Right forelimb (tissue), 1 donor: Measurements from ENCODE around the gene CSPG5.

ENCODE experiments used
- DNase-seq: peaks from one replicate; pipeline ENCODE4 v3.0.0-alpha.2; 2018

CSPG5 gene

DNA sequence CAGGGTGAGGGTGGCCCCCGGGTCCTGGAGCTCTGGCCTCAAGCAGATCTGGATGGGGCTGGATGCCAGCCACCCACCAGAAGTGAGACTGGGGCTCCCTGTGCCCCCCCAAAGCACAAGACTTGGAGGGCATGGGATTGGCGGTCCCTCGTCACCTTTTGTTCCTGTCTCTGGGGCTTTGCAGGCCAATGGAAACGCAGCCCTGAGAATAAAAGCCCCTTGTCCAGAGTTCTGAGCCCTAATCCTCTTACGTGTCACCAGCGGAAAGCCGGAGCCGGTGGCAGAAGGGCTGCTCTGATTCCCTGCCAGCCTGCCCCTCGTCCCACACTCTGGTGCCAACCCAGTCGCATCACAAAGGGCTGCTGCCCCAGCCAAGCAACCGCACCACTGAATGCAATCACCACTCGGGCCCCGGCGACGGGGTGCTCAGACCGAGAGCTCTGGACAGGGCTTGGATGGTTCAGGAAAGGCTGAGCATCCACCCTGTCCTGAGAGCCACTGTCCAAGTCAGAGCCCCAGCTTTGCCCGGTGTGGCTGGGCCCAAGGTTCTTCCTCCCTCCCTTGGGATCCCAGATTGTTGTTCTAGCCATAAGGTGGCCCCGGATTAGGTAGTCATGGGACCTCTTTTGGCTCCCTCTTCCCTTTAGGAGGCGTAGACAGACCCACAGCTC is 42.3 kb downstream of the CSPG5 start:
- DNase-seq: no peak

DNA sequence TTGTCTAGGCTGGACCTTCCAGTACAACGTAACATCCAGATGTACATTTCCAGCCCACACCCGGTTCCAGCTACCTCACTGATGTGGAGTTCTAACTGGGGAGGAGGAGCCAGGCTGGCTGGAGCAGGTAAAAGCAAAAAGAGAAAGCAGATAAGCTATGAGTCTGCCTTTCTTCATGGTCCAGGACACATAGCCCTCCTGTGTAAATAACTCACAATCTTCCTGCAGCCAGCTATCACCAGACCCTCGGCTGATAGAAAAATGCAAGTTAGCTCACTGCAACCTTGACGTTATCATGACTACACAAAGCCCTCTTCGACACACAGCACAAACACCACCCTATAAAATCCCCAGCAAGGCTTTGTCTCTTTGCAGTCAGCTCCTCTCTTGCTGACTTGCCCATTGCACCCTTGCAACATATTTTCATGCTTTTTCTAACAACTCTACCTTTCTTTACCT is 44.6 kb downstream of the CSPG5 start:
- no peak for DNase-seq

DNA sequence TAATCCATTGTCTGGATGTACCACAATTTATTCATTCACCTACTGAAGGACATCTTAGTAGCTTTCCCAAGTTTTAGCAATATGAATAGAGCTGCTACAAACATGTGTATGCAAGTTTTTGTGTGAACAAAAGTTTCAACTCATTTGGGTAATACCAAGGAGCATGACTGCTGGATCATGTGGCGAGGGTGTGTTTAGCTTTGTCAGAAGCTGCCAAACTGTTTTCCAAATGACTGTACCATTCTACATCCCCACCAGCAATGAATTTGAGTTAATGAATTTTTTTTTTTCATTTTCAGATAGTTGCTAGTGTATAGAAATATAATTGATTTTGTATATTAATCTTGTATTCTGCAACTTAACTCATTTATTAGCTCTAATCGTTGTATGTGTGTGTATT is 45.2 kb downstream of the CSPG5 start:
- DNase-seq: no peak

DNA sequence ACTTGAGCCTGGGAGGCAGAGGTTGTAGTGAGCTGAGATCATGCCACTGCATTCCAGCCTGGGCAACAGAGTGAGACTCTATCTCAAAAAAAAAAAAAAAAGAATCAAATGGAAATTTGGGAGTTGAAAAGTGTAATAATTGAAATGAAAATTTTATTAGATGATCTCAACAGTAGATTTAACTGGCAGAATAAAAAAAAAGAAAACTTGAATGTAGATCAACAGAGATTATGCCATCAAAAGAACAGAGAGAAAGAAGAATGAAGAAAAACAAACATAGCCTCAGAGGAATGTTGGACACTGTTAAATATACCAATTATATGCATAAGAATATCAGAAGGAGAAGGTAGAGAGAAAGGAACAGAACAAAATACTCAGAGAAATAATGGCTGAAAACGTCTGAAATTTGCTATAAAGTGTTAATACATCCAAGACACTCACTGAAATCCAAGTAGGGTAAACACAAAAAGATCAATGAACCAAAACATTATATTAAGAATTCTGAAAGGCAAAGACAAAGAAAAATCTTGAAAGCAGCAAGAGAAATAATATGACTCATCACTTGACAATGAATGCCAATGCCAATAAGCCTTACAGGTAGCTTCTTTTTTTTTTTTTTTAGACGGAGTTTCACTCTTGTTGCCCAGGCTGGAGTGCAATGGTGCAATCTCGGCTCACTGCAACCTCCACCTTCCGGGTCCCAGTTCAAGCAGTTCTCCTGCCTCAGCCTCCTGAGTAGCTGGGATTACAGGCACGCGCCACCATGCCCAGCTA is 50.5 kb downstream of the CSPG5 start:
- DNase-seq: no peak

DNA sequence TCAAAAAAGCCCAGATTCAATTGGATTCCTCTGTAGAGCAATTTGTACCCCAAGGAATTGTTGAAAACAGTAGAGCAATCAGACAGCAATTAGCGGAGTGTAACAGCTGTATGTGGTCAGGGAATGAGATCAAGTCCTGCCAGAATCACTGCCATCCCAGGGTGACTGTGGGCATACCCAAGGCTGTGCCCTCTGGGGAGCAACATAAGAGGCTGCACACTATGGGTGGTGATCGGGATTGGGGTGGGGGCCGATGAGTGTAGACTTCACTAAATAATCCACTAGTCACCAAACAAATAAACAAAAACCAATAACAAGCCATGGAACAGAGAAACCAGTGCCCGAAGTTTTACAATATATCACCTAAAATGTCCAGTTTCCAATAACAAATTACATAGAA is 53.0 kb downstream of the CSPG5 start:
- DNase-seq: no peak

DNA sequence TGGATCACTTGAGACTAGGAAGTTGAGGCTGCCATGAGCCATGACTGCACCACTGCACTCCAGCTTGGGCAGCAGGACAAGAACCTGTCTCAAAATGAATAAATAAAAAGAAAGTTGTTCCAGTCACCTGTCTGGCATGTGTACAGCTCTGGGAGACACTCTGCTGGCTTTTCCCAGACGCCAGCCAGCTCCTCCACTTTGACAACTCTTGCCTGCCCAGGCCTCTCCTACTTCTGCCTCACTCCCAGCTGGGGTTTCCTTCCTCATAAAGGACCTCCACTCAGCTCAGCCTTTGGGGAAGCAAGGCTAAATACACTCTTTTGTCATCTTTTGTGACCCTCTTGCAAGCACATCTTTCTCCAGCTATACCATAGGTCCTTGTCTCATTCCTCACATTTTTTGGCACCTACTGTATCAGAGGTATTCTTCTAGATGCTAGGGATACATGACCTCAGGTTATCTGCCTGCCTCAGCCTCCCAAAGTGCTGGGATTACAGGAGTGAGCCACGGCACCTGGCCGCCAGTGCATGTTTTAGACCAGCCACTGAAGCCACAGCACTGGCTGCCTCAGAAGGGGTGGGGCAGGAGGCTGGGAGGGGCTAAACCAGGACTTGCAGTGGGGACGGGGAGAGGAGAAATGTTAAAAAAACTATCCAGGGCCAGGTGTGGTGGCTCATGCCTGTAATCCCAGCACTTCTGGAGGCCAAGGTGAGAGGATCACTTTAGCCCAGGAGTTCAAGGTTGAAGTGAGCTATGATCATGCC is 55.2 kb downstream of the CSPG5 start:
- DNase-seq: no peak

DNA sequence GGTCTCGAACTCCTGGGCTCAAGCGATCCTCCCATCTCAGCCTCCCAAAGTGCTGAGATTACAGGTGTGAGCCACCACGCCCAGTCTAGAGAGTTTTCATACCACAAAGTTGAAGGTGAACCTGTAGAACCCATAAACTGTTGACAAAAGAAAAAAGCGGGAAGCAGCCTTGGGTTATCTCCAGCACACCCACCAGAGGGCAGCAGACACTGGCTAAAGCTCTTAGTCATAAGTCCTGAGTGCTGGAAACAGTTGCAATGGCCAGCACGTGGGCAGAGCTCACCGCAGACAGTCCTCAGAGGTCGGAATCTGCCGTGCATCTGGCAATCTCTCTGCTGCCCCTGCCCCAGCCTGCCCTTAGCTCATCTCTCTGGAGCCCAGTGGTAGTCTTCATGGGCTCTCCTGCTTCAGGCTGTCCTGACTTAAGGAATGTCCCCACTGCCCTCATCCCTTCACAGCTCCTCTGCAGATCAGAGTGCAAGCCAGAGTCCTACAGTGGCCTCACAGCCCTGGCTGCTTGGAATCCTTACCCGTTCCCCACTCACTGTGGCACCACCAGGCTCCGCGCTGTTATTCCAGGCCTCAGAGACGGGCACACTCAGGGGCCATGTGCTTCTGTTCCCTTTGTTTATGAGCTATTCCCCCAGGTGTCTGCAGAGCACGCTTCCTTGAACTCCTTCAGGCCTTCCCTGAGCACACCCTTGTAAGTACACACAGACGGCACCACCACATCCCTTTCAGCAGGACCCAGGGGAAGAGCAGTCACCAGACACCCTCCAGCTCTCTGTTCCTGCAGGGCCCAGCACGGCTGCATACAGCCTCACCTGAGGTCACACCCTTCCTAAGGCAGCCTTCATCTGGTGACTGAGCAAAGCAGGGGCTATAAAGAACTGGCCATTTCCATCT is 56.3 kb downstream of the CSPG5 start:
- peak; percentile 85 for DNase-seq

DNA sequence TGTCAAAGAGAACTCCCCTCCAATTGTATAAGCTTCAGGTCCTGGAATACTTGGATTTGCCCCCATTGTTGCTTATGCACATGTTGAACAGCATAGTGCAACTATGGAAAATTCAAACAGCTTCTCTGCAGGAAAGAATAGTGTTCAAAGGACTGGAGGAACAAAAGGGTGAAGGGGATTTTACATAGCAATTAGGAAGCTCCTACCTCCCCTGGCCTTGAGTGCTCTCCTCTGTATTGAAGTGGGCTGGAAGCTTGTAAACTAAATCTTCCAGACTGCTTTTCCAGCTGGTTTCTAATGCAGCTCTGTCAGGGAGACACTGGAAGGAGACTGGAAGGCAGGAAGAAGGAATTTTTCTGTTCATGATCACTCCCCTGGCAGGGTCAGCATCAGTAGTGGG is 57.9 kb downstream of the CSPG5 start:
- no peak for DNase-seq

DNA sequence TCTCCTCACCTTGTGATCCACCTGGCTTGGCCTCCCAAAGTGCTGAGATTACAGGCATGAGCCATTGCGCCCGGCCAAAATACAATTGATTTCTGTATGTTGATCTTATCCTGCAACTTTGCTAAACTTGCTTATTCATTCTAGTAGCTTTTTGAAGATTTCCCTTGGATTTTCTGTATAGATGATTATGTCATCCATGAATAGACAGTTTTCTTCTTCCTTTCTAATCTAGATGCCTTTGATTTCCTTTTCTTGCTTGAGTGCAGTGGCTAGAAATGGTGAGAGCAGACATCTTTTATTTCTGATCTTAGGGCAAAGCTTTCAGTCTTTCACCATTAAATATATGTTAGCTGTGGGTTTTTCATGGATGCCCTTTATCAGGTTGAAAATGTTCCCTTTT is 60.7 kb downstream of the CSPG5 start:
- no peak for DNase-seq

DNA sequence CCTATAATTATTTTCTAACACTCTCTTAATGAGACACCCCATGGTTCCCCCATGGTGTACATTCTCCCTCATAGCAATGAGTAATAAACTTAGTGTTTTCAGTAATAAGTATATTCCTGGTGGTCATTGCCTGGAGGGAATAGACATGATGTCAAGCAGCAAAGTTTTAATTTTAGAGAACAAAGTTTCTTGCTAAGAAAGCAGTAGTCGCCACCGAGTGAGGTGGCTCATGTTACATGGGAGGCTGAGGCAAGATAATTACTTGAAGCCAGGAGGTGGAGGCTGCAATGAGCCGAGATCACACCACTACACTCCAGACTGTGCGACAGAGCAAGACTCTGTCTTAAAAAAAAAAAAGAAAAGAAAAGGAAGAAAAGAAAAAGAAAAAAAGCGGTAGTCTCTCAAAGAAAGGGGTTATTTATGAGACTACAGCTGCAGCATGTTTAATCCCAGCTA is 62.8 kb downstream of the CSPG5 start:
- no peak for DNase-seq

DNA sequence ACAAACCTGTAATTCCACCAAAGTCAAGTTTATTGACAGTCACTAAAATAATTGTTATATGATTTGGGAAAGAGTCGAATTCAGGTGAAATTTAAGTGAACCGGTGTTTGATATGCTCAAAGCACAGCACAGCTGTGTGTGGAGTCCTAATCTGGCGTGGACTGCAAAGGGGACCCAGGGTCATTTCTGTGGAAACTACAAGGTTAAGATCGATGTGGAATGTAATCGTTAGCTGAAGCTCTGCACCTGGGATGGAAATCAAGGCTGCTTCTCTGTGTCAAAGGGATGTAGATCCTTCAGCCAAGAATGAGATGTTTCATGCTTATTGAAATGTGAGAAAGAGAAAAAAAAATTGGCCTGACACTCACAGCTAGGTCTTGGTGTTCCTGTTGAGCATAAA is 63.6 kb downstream of the CSPG5 start:
- DNase-seq: no peak

DNA sequence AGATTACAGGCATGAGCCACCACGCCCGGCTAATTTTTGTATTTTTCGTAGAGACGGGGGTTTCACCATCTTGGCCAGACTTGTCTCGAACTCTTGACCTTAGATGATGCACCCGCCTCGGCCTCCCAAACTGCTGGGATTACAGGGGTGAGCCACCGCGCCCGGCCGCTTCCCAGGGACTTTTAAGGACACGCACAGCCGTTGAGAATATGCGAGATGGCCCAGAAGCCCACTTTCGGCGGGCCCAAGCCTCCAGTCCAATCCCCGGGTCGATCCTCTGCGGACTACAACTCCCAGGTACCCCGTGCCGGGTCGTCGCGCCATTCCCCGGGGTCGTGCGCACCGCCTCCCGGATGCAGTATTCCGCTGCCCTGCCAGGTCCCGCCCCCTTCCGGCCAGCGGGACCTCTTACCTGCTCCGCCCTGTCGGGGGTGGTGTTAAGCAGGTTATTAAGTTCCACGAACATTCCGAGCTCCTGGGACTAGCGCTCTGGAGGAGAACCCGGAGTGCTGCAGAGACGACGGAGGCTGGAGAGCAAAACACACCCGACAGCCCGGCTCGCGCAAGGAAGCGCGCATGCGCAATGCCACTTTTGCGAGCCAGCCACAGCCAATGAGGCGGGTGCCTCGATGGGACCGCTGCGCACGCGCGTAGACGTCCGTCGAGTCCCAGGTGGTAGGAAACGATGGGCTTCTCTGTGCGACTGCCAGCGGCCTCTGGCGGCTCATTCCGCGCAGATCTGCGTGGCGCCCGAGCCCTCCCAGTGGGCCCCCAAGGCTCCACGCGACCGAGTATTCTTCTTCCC is 65.3 kb downstream of the CSPG5 start, which contains the start of gene ELP6:
ELP6 (minus strand) TSS at position 588 of the 805 bp plus-strand sequence; CDS start at position 466, 122 bp downstream.
- peak; percentile 99 for DNase-seq

DNA sequence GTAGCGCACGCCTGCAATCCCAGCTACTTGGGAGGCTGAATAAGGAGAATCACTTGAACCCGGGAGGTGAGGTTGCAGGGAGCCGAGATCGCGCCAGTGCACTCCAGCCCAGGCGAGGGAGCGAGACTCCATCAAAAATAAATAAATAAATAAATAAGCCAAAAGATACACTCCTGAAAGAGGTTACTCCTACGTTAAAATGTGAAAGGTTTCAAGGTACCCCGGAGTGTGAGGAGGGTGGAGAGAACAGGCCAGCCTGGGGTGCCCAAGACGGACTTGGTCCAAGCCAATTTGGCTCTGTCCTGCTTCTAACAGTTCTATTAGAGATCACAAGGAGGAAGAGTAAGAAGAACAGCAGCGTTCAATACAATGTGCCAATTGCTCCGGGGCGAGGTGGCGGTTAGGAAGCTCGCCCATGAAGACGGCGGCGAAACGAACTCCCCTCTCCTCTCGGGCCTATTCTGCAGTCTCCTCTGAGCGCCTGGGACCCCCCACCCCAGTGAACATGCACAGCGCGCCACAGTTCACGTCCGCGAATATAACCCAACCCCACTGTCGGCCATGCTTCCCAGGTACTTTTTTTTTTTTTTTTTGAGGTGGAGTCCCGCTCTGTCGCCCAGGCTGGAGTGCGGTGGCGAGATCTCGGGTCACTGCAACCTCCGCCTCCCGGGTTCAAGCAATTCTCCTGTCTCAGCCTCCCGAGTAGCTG is 66.1 kb downstream of the CSPG5 start:
- peak; percentile 58 for DNase-seq
